Measurements from ENCODE around the gene GPSM1.
A peak's percentile ranks its signal among the peaks of the same experiment; 100 is the strongest.
"Not testable (repeated sequence)": the region's sequence is repeated elsewhere in the genome, so short reads cannot be mapped to it uniquely, and the experiment has no call there.

Gene GPSM1

DNA sequence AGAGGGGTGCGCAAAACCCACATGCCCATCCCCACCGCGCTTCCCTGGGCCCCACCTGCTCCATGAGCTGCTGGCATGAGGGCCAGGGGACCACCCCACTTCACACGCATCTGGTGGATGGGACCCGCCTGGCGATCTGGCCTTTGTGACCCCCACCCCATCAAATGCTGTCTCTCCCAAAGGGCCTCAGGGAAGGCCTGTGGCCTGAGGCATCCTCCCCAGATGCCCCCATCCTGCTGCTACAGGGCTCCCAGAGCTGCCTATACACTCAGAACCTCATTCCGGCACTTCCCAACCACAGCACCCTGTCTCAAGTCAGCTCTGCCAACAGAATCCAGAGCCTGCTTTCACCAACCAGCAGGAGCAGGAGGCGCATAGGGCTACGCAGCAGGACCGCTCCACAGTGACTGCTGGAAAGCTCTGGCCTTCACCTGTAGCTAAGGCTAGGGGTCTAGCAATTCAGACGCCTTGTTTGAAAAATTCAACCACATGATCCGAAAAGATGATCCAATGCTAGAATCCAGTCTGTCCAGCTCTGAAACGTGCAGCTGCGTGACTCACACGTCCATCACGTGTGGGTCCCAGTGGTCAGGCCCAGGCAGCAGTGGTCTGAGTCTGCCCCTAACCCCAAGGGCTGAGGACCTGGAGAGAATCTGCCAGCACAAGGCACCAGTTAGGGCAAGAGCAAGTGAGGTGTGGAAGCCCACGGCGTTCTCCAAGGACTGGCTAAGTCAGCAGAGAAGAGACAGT lies 74.0 kb downstream of the GPSM1 start:
- DNase-seq = no peak

DNA sequence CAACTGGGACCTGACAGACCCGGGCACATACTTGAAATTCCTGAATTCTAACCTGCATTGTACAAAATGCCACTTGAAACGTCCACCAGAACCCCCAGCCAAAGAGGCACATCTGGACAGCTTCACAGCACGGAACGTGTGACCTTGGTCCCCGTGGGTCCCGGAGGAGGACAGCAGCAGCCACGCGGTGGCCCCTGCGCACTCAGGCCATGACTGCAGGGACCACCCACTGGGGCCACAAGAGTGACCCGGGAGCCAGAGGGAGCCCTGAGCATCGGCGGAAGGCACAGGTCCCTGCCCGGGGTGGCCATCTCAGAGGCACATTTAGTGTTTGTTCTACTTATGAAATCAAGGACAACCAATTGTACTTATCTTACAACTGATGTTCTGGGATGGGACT lies 74.7 kb downstream of the GPSM1 start:
- DNase-seq = no peak

DNA sequence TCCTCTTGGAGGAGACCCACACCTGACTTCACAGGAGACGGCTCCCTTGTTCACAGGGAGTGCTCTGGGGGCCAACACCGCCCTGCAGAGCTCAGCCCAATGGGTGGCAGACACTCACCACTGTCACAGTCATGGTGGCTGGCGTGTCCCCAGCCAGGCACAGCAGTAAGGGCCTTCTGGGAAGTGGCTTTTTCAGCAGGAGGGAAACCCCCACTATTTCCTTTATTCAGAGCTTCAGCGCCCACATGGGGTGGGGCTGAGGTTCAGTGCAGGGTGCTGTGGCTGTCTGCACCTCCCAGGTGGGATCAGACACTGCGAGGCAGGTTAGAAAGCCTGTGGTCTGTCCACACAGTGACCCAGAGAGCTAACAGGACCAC lies 76.2 kb downstream of the GPSM1 start:
- DNase-seq = peak; percentile 68

DNA sequence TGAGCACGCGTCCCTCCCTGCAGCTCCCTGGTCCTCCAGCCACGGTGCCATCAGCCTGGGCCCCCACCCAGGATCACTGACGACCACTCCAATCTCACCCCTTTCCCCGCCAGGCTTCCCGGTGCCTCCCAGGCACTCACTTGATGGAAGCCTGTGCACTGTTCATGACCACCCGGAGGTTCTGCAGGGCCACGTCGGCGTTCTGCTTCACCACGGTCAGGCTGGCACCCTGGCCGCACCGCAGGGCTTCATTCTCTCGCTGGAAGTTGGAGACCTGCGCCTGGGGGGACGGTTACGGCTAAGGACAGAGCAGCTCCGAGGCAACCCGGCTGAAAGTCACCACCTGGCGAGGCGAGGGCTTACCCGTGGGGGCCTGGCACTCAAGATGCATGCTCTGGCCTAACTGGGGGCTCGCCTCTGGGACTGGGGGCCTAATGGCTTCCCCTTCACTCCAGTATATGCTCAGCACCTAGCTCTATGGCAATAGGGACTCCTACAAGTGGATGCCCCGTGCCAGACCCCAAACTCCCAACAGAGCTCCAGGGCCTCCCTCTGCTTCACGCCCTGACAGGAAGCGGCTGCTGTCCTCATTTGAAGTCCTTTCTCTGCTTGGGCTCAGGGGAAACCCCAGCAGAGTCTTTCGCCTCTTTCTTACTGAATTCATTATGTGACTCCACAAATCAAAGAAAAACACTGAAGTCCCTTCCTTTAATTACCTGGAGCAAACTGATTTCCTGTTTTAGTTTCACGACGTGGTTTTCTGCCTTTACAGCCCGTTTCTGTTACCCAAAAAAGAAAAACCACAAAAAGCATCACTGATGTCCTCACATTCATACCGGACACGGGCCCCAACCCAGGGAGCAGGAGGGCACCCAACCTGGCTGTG lies 76.8 kb downstream of the GPSM1 start:
- DNase-seq = peak; percentile 54

DNA sequence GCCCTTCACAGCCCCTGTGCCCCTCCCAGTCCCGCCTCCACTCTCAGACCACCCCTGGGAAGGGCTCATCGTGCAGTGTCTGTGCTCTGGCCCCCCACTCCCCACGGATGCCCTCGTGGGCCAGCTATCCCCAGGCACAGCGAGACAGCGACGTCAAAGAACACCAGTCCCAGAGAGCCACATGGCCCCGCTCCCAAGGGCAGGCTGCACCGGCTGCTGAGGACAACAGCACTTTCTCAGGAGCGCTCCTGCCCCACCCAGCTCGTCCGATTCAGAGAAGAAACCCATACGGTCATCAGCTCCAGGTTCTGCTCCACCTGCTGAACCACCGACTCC lies 77.4 kb downstream of the GPSM1 start:
- no peak for DNase-seq

DNA sequence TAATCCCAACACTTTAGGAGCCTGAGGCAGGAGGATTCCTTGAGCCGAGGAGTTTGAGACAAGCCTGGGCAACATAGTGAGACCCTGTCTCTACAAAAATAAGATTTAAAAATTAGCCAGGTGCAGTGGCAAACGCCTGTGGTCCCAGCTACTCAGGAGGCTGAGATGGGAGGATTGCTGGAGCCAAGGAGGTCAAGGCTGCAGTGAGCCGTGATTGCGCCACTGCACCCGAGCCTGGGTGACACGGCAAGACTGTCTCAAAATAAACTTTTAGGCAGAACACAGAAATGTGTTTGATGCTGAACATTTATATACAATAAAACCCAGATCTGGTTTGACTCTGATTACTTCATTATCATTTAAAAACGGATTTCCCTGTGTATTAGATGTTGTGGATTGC lies 78.1 kb downstream of the GPSM1 start:
- DNase-seq = no peak

DNA sequence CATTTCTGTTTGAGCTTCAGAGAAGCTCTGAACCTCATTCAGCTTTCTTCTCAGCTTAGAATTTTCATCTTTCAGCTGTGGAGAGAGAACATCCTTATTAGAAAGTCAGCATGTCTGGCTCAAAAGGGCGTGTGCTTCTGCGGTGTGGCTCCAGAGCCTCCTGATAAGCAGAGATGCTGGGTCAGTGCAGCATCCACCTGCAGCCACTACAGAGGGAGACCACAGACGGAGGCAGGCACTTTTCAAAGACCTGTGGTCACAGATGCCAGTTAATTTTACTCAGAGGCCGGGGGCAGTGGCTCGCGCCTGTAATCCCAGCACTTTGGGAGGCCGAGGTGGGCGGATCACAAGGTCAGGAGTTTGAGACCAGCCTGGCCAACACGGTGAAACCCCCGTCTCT lies 78.6 kb downstream of the GPSM1 start:
- not testable (repeated sequence) for DNase-seq

DNA sequence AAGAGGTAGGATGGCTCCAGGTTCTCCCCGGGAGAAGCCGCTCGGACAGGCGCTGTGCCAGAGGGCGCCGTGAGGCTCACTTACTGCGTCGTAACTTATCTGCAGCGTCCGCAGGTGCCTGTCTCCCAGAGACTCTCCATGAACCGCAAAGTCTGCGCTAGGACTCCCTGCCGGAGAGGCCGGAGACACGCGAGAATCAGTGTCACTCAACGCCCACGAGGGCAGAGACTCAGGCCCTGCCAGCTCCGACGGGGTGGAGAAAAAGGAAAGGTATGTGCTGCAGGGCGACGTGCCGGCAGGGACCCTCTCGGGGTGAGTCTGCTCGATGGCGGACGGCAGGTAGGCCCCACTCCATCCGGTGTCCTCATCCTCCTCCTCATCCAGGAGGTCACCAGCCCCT lies 79.7 kb downstream of the GPSM1 start:
- DNase-seq = not testable (repeated sequence)

DNA sequence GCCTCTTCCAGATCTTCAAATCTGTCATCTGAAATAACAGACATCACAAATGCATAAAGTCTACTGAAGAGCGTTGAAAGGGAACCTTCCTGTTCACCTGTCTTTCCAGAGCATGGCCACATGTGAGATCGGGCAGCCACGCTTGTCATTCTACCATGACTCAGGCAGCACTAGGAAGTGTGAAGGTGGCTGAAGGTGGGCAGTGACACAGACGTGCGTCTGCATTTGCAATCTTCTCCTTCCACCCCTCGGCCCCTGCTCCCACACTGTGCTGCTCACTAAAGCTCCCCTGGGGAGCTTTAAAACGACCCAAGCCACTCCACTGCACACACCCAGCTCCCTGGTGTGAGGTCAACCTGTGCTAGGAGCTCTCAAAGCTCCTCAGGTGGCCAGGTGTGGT lies 80.6 kb downstream of the GPSM1 start:
- no peak for DNase-seq

All from activated CD4-positive, CD25-positive, alpha-beta regulatory T cell treated with anti-CD3 and anti-CD28 coated beads, Interleukin-2, amount 50 U/mL, for 72 hours (primary cell).